Measurements from ENCODE around the gene LARP7.
A peak's percentile ranks its signal among the peaks of the same experiment; 100 is the strongest.
"Not testable (repeated sequence)": the region's sequence is repeated elsewhere in the genome, so short reads cannot be mapped to it uniquely, and the experiment has no call there.

LARP7 gene

DNA sequence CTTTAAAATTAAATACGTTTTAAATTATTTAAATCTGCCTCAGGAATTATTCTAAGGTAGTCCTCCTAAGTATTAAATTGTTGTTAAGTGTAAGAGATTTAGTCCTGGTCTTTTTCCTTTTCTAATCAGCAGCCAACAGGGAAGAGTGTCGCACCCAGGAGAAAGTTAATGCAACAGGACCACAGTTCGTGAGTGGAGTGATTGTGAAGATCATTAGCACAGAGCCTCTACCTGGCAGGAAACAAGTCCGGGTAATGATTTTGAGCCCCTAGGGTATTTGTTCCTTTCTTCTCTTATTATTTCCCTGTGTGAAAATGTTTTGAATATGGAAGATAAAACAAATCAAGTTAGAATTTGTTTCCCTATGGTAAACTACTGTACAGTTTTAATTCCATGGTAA lies 13.4 kb downstream of the LARP7 start:
- no peak for DNase-seq (ENCODE audit: low spot score)

DNA sequence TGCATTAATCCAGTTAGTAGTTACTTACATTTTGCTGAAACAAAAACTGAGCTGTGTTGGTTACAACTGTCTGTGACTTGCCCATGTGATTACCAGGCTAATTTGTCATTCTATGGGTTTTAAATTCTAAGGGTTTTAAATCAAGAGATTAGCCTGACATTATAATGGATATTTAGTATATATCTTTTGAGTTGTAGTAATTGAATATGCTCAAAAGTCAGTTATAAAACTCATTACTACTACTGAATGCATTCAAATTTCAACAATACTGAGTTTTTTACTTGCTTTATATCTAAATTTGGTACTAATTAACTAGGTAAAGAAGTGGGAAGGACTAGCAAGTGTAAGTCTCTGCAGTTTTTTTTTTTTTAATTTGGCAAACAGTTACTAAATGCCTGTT lies 14.7 kb downstream of the LARP7 start:
- no peak for DNase-seq (ENCODE audit: low spot score)

DNA sequence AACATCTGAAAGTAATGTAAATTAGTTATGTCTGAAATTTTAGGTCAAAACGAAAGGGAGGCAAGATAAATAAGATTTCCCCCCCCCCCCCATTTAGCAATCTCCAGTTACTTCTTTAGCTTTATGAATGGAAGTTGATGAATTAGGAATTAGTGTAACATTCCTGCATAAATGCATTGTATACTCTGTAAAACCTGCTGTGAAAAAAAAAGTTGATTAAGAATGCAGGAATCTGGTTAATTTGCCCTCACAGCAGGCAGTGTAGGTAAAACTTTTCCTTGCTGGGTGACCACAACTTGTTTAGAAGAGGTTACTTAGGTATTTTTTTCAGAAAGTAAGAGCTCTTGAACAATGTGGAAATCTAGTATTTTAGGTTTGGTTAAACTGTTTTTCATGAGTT lies 15.3 kb downstream of the LARP7 start:
- DNase-seq (ENCODE audit: low spot score), result no peak

DNA sequence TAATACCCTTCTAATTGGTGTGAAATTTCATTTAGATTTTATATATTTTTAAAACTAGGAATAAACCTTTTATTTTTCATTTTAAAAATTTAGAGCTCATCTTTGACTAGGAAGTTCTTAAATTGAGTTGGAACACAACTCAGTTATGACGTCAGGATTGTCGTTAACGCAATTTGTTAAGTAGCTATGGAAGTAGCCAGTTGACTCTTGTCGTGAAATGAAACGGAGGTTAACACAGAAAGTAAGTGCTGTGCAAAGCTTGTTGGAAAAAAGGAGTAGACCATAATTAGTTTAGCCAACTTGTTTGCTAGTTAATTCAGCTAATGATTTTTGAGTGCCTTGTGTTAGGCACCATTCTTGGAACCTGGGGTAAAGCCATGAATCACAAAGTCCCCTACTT lies 18.3 kb downstream of the LARP7 start:
- DNase-seq (ENCODE audit: low spot score), result no peak

DNA sequence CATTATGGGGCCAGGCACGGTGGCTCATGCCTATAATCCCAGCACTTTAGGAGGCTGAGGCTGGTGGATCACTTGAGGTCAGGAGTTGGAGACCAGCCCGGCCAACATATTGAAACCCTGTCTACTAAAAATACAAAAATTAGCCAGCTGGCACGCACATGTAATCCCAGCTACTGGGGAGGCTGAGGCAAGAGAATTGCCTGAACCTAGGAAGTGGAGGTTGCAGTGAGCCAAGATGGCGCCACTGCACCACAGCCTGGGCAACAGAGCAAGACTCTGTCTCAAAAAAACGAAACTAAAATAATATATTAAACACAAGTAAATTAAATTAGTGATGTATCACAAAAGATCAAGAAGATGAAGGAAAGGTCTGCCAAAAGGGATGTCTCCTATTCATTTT lies 19.2 kb downstream of the LARP7 start:
- not testable (repeated sequence) for DNase-seq (ENCODE audit: low spot score)

DNA sequence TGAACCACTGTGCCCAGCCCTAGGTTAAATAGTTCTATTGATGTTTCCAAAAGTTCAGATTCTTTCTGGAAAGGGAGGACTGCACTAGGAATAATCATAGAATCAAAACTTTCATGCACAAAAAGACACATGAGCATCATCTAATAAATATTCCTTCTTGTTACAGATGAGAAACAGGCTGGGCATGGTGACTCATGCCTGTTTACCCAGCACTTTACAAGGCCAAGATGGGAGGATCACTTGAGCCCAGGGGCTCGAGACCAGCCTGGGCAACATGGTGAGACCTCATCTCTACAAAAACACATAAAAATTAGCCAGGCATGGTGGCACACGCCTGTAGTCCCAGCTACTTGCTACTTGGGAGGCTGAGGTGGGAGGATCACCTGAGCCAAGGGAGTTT lies 27.7 kb downstream of the LARP7 start:
- DNase-seq (ENCODE audit: low spot score), result no peak

DNA sequence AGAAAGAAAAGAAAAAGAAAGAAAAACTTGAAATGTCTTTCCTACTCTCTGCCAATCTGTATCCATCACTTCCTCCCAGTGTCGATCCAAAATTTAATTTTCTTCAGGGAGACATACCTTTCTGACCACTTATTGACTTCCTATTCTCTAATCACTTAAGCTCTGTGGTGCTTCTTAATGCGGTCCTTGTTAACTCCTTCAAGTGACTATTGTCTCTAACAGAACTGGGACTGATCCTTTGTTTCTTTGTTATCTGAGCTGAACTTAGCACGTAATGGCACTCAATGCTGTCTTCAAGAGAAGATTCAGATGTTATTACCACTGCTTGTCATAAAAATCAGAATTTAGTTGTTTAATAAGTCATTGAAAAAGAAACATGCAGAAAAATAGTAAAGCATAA lies 31.2 kb downstream of the LARP7 start:
- DNase-seq (ENCODE audit: low spot score), result no peak

DNA sequence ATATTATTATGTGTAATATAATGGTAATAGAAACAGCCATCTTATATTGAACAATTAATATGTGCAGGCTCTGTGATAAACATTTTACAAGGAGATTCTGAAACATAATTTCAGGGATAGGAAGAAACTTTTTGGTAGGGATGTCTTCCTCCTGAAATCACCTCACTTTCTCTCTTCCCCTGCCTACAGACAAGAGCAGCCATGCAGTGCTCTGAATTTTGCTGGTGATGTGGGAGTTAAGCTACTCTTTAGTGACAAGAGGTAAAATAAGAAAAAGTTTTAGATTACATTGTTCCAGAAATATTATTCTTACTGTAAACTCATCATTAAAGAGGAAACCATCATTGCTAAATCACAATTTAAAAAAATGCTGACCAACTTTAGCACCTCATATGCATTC lies 36.1 kb downstream of the LARP7 start:
- DNase-seq (ENCODE audit: low spot score), result no peak

DNA sequence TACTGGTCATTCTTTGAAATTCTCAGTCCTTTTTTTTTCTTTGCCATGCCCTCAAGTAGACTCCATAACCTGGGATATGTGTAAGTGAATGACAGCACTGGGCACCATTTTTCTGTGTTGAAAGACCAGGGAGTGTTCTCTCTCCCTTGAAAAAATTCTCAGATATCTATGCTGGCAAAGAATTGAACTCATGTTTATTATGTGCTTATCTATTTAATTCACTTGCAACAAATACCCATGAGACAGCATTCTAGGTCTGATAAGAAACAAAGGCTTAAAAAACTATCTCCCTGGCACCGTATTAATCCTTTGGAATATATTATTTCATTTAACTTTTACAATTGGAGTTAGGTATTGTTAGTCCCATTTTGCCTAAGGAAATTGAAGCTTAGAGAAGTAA lies 36.7 kb downstream of the LARP7 start:
- no peak for DNase-seq (ENCODE audit: low spot score)

DNA sequence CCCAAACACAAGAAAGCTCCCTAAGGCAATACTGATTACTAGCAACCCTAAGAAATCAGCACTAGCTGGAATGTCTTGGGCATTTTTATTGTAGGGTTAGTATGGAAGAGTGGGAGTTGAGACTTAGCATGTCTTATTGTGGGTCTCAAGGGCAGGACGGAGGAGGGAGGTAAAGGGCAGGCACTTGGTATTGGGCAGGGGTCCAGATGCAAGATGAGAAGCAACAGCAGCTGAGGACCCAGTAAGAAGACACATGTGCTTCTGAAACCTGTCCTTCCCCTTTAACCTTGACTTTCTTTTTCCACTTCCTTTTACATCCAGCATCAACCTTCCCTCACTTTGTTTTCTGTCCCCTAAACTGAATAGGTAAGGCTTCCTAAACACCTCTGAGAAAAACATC lies 37.4 kb downstream of the LARP7 start:
- DNase-seq (ENCODE audit: low spot score), result no peak

DNA sequence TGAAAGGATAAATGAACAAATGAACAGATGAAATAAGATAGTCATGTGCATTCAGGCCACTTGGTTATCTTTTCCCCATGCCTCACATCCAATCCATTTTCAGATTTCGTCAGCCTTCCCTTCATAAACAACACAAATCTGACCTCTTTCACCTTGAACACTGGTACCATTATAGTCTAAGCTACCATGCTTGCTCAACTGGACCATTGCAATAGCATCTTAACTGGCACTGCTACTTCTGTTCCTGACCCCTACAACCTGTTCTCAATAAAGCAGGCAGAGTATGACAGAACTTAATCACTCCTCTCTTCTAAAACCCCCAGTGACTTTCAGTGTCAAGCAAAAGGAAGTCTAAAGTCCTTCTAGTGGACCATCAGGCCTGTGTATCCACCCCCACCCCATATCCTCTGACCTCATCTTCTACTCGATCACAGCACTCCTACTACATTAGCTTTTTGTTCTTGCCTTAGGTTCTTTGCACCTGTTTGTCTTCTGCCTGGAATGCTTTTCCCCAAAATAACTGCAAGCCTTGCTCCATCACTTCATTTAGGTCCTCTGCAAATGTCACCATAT lies 40.7 kb downstream of the LARP7 start:
- DNase-seq (ENCODE audit: low spot score), result no peak

DNA sequence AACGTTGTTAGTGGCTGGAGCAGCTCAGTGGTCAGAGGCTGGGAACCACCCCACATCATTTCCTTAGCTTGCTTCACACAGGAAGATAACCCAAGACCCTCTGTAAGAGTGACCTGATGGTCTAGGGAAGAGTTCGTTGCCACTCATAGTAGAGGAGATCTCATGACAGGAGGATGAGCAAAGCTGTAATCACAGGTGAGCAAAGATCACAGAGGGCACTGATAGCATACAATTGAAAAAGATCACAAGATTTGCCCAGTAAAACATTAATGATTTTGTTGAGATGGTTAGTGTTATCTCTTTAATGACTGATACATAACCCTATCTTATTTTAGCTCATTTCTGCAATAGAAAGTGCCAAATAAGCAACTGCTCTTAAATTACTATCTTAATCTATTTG lies 44.1 kb downstream of the LARP7 start:
- DNase-seq (ENCODE audit: low spot score), result no peak

DNA sequence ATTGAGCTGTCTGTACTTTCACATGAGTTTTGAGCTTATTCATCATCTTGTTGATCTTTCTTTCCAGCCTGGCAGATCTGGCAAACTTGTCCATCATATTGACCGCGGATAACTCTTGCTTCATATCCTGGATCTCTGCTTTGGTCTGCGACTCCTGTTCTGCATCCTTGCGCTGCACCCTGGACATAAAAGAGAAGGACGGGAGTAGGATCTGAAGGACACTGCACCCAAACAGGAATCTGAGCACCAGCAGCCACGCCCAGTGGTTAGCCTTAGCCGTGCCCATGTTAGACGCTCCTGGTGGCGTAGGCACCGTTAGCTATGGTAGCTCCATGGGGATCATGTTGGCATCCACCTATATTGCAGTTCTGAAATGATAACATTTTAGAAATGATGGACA lies 56.6 kb downstream of the LARP7 start:
- DNase-seq (ENCODE audit: low spot score), result no peak

DNA sequence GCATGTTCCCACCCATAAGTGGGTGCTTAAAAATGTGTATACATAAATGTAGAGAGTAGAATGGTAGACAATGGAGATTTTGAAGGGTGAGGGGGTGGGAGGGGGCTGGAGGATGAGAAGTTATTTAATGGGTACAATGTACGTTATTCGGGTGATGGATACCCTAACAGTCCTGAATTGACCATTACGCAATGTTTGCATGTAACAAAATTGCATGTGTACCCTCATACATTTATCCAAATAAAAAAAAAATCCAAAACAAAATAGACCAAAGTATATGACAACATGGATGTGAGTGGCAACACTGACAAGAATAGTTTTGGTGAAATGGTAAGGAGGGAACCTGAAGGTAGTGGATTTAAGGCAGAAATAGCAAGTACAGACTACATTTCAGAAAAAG lies 63.7 kb downstream of the LARP7 start:
- no peak for DNase-seq (ENCODE audit: low spot score)

DNA sequence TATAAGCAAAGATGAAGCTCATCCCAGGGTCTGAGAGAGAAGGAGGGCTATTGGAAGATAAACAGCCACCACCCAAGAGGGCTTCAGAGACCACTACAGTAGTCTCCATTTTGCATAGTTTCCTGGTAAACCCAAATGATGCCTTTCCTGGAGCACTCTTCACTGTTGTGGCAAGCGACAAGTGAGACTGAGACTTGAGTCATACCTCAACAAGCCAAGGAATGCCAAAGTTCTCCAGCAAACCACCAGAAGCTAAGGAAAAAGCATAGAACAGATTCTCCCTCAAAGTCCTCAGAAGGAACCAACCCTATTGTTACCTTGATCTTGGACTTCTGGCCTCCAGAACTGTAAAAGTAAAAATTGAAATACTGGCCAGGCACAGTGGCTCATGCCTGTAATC lies 65.9 kb downstream of the LARP7 start:
- peak; percentile 27 for DNase-seq (ENCODE audit: low spot score)

DNA sequence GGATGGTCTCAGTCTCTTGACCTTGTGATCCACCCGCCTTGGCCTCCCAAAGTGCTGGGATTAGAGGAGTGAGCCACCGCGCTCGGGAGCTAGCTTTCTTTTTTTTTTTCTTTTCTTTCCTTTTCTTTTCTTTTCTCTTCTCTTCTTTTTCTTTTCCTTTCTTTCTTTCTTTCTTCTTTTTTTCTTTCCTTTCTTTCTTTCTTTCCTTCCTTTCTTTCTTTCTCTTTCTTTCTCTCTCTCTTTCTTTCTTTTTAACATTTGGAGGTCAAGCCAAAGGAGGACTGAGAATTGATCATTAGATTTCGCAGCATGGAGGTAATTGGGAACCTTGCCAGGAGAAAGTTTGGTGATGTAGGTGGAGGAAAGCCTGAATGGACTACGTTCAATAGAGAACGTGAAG lies 67.4 kb downstream of the LARP7 start:
- DNase-seq (ENCODE audit: low spot score), result no peak

DNA sequence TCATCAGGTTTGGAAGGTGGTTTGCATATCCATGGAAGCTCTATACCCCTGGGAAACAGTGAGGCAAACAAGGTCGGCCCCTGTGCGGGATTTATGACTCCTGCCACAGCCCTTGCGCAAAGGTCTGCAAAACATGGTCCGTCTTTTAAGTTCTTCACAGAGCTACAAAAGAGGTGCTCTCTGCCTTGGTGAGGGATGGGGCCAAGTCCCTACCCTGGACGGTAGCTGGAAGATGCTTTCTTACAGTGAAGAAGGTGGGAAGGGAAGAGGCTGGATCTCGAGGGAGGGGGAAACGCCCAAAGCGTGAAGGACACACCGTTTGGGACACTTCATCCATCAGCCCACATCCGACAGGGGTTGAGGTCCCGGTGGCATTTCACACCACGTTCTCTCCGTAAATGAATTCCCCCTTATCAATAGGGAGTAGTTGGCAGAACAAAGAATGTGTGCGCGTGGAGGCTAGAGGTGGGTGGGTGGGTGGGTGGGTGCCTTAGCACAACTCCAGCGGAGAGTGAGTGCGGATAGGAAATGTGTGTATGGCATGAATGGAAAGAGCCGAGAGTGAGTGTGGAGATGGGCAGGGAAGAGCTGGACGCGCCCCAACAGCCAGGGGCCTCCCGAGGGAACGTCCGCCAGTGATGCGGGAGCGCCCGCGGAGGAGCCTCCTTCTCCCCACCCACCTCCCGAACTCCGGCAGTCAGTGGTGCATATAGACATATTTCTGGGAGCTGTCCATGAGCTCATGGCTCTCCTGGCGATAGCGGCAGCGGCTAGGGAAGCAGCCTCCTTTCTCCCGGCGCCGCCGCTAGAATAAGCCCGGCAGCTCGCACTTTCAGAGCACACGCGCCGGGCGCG lies 68.3 kb downstream of the LARP7 start:
- peak; percentile 62 for DNase-seq (ENCODE audit: low spot score)

DNA sequence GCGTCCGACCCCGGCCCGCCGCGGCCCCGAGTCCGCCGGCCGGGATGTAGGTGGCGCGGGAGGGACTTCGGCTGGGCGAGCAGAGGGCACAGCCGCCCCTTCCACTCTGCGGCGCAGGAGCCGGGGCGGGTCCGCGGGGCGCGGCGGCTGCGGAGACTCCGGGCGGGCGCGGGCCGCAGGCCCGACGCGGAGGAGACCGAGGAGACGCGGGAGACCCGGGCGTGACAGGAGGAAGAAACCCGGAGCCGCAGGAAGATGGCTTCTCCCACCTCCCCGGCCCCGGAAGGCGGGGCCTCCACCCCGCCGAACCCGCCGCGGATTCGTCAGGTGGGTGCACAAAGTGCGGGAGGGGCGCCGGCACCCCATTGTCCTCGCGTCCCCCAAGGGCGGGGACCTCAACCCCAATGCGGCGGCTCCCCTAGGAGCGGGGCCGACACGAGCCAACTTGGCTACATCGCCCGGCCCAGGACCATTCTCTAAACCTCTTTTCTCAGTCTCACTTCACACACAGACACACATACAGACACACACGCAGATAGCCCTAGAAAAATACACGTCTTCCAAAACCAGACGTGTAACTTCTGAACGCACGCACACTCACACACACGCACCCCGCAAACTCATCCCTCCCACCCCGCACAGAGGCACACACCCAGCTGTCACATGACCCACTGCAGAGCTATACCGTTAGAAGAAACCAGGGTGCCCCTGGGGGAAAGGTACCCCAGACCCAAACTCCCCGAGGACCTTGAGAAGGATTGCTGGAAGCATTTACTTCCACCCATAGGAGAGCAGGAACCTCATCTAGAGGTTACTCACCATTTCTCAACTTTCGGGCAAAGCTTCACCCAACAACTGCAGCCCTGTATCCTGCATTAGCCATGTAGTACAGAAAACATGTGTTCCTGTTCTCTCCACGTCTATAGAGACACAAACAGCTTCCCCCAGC lies 69.2 kb downstream of the LARP7 start:
- DNase-seq (ENCODE audit: low spot score), result not testable (repeated sequence)

DNA sequence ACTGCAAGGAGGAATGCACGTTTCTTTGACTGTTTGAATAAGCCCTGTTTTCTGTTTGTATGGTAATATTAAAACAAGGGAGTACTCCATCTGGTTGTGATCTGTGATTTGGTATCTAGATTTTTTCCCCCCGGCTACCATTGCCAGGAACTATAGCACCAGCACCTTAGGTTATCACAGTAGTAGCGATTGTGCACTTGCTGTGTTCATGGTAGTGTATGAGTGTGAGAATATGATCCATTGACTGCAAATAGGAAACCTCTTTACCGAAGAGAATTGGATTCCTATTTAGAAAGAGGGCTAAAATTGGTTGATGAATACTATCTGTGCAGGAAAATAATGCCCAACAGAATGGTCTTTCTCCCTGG lies 69.9 kb downstream of the LARP7 start:
- DNase-seq (ENCODE audit: low spot score), result no peak
